ENCODE results near the gene ANGPTL2.

The ANGPTL2 gene

GRCh38 chr9:127119320-127119709 lies 3.1 kb downstream of the ANGPTL2 start:
- Histone ChIP-seq H3K27me3 (ENCODE audit: insufficient read depth, low read length, poor library complexity) (peaks cover 8% of the 10 kb centered on the region), H3K4me3 (ENCODE audit: low read depth in 1 of 2, low read length in 2 of 2) (no peak overlapping the region), H3K4me2 (ENCODE audit: insufficient read depth, low read length) (no peak overlapping the region), H3K4me1 (ENCODE audit: insufficient read depth, low read length) (no peaks in the 10 kb centered on the region), H4K20me1 (ENCODE audit: insufficient read depth, low read length) (peaks cover 7% of the 10 kb centered on the region; the same call in 1 of the 2 replicates), H3K9me3 (ENCODE audit: insufficient read depth, low read length, severe bottlenecking) (no peaks in the 10 kb centered on the region), H3K36me3 (ENCODE audit: insufficient read depth, low read length) (no peaks in the 10 kb centered on the region), H2AFZ (ENCODE audit: low read depth, low read length) (no peak overlapping the region), H3K9ac (ENCODE audit: low read depth, low read length) (no peak overlapping the region), H3K27ac (ENCODE audit: low read length) (no peak overlapping the region), H3K79me2 (ENCODE audit: insufficient read depth, low read length) (no peaks in the 10 kb centered on the region)
- ATAC-seq (ENCODE audit: insufficient read depth, low read depth) = no peak
- no peak for TF ChIP-seq CTCF (IDR thresholded peaks at IDR 0.05; ENCODE audit: borderline replicate concordance, extremely low read depth, low read length, poor library complexity, severe bottlenecking)
- TF ChIP-seq EZH2 (IDR thresholded peaks at IDR 0.05; ENCODE audit: borderline replicate concordance, low read depth, low read length, severe bottlenecking) = no peak
- no peak for DNase-seq

- H3K4me1 ChIP-seq (ENCODE audit: insufficient read depth, low read length) = no peaks in the 10 kb centered on the region
- no peak for TF ChIP-seq CTCF (IDR thresholded peaks at IDR 0.05; ENCODE audit: borderline replicate concordance, extremely low read depth, low read length, poor library complexity, severe bottlenecking)
- TF ChIP-seq EZH2 (IDR thresholded peaks at IDR 0.05; ENCODE audit: borderline replicate concordance, low read depth, low read length, severe bottlenecking) = no peak
- H3K36me3 ChIP-seq (ENCODE audit: insufficient read depth, low read length) = no peaks in the 10 kb centered on the region
- H3K4me2 ChIP-seq (ENCODE audit: insufficient read depth, low read length) = no peak overlapping the region
- H3K79me2 ChIP-seq (ENCODE audit: insufficient read depth, low read length) = no peaks in the 10 kb centered on the region
- no peak overlapping the region for H3K9ac ChIP-seq (ENCODE audit: low read depth, low read length)
- DNase-seq (no peak), ATAC-seq (ENCODE audit: insufficient read depth, low read depth) (no peak)
- H4K20me1 ChIP-seq (ENCODE audit: insufficient read depth, low read length) = peaks cover 7% of the 10 kb centered on the region; the same call in 1 of the 2 replicates
- peaks cover 8% of the 10 kb centered on the region for H3K27me3 ChIP-seq (ENCODE audit: insufficient read depth, low read length, poor library complexity)
- no peak overlapping the region for H3K4me3 ChIP-seq (ENCODE audit: low read depth in 1 of 2, low read length in 2 of 2)
- no peak overlapping the region for H3K27ac ChIP-seq (ENCODE audit: low read length)
- H3K9me3 ChIP-seq (ENCODE audit: insufficient read depth, low read length, severe bottlenecking) = no peaks in the 10 kb centered on the region
- H2AFZ ChIP-seq (ENCODE audit: low read depth, low read length) = no peak overlapping the region
These were observed 3.7 kb downstream of the ANGPTL2 start for GRCh38 chr9:127118597-127119319.

GRCh38 chr9:127117801-127118200 lies 4.6 kb downstream of the ANGPTL2 start:
- Histone ChIP-seq H3K4me3 (ENCODE audit: low read depth in 1 of 2, low read length in 2 of 2) (no peak overlapping the region), H3K27ac (ENCODE audit: low read length) (no peak overlapping the region), H4K20me1 (ENCODE audit: insufficient read depth, low read length) (peaks cover 7% of the 10 kb centered on the region; the same call in 1 of the 2 replicates), H3K36me3 (ENCODE audit: insufficient read depth, low read length) (no peaks in the 10 kb centered on the region), H3K9ac (ENCODE audit: low read depth, low read length) (no peak overlapping the region), H3K4me2 (ENCODE audit: insufficient read depth, low read length) (no peak overlapping the region), H2AFZ (ENCODE audit: low read depth, low read length) (no peak overlapping the region), H3K79me2 (ENCODE audit: insufficient read depth, low read length) (no peaks in the 10 kb centered on the region), H3K4me1 (ENCODE audit: insufficient read depth, low read length) (no peaks in the 10 kb centered on the region), H3K9me3 (ENCODE audit: insufficient read depth, low read length, severe bottlenecking) (no peaks in the 10 kb centered on the region), H3K27me3 (ENCODE audit: insufficient read depth, low read length, poor library complexity) (peaks cover 8% of the 10 kb centered on the region)
- DNase-seq = no peak
- TF ChIP-seq CTCF (IDR thresholded peaks at IDR 0.05; ENCODE audit: borderline replicate concordance, extremely low read depth, low read length, poor library complexity, severe bottlenecking) (no peak), EZH2 (IDR thresholded peaks at IDR 0.05; ENCODE audit: borderline replicate concordance, low read depth, low read length, severe bottlenecking) (no peak)
- ATAC-seq (ENCODE audit: insufficient read depth, low read depth) = no peak

All from DND-41 (cell line).